Measurements from ENCODE around the gene PKDCC.

PKDCC gene

GRCh38 chr2:42085706-42086487 lies 38.1 kb downstream of the PKDCC start:
- no peak overlapping the region for H3K4me3 ChIP-seq (ENCODE audit: low read depth in 1 of 5, low read length in 5 of 5)
- H3K9ac ChIP-seq (ENCODE audit: low read length in 5 of 5): no peak overlapping the region
- H3K27ac ChIP-seq (ENCODE audit: low read depth, low read length): no peak overlapping the region
- no peaks in the 10 kb centered on the region for H3K36me3 ChIP-seq (ENCODE audit: control insufficient read depth in 5 of 5, insufficient read depth in 5 of 5, low read length in 5 of 5)
- H3K4me1 ChIP-seq (ENCODE audit: control insufficient read depth in 5 of 5, insufficient read depth in 5 of 5, low read length in 5 of 5): peaks cover 0 to 15% (median 4%) of the 10 kb centered on the region in 5 donors
- H3K27me3 ChIP-seq (ENCODE audit: control insufficient read depth in 5 of 5, insufficient read depth in 4 of 5, low read length in 5 of 5): no peaks in the 10 kb centered on the region
- H3K9me3 ChIP-seq (ENCODE audit: control insufficient read depth in 5 of 5, low read length in 5 of 5): no peaks in the 10 kb centered on the region

- H3K36me3 ChIP-seq (ENCODE audit: control insufficient read depth in 5 of 5, insufficient read depth in 5 of 5, low read length in 5 of 5): no peaks in the 10 kb centered on the region
- H3K27me3 ChIP-seq (ENCODE audit: control insufficient read depth in 5 of 5, insufficient read depth in 4 of 5, low read length in 5 of 5): no peaks in the 10 kb centered on the region
- no peak overlapping the region for H3K9ac ChIP-seq (ENCODE audit: low read length in 5 of 5)
- H3K27ac ChIP-seq (ENCODE audit: low read depth, low read length): no peak overlapping the region
- H3K4me3 ChIP-seq (ENCODE audit: low read depth in 1 of 5, low read length in 5 of 5): no peak overlapping the region
- peaks cover 0 to 17% (median 4%) of the 10 kb centered on the region in 5 donors for H3K4me1 ChIP-seq (ENCODE audit: control insufficient read depth in 5 of 5, insufficient read depth in 5 of 5, low read length in 5 of 5)
- no peaks in the 10 kb centered on the region for H3K9me3 ChIP-seq (ENCODE audit: control insufficient read depth in 5 of 5, low read length in 5 of 5)
Measured at GRCh38 chr2:42086500-42086953, 38.7 kb downstream of the PKDCC start.

GRCh38 chr2:42087137-42087856 lies 39.5 kb downstream of the PKDCC start:
- no peaks in the 10 kb centered on the region for H3K9me3 ChIP-seq (ENCODE audit: control insufficient read depth in 5 of 5, low read length in 5 of 5)
- H3K36me3 ChIP-seq (ENCODE audit: control insufficient read depth in 5 of 5, insufficient read depth in 5 of 5, low read length in 5 of 5): no peaks in the 10 kb centered on the region
- peaks cover 2 to 24% (median 4%) of the 10 kb centered on the region in 5 donors for H3K4me1 ChIP-seq (ENCODE audit: control insufficient read depth in 5 of 5, insufficient read depth in 5 of 5, low read length in 5 of 5)
- H3K27ac ChIP-seq (ENCODE audit: low read depth, low read length): no peak overlapping the region
- H3K4me3 ChIP-seq (ENCODE audit: low read depth in 1 of 5, low read length in 5 of 5): no peak overlapping the region
- H3K9ac ChIP-seq (ENCODE audit: low read length in 5 of 5): no peak overlapping the region
- no peaks in the 10 kb centered on the region for H3K27me3 ChIP-seq (ENCODE audit: control insufficient read depth in 5 of 5, insufficient read depth in 4 of 5, low read length in 5 of 5)

DNA sequence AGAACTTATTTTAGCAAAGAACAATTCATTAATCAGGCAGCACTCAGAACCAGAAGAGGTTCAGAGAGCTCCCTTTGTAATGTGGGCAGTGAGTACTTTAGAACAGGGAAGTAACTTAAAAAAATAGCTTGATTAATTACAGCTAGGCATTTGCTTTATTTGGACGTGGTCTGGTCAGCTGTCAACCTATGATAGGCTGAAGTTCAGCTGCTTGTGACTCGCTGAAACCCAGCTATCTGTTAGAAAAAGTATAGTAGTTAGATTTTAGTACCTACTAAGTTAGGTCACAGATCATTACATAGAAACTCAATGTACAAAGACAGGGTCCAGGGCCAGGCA lies 40.0 kb downstream of the PKDCC start:
- Histone ChIP-seq H3K27ac (ENCODE audit: low read depth, low read length) (no peak overlapping the region), H3K9me3 (ENCODE audit: control insufficient read depth in 5 of 5, low read length in 5 of 5) (no peaks in the 10 kb centered on the region), H3K27me3 (ENCODE audit: control insufficient read depth in 5 of 5, insufficient read depth in 4 of 5, low read length in 5 of 5) (no peaks in the 10 kb centered on the region), H3K36me3 (ENCODE audit: control insufficient read depth in 5 of 5, insufficient read depth in 5 of 5, low read length in 5 of 5) (no peaks in the 10 kb centered on the region), H3K4me1 (ENCODE audit: control insufficient read depth in 5 of 5, insufficient read depth in 5 of 5, low read length in 5 of 5) (peaks cover 2 to 29% (median 4%) of the 10 kb centered on the region in 5 donors), H3K9ac (ENCODE audit: low read length in 5 of 5) (no peak overlapping the region), H3K4me3 (ENCODE audit: low read depth in 1 of 5, low read length in 5 of 5) (no peak overlapping the region)

- H3K36me3 ChIP-seq (ENCODE audit: control insufficient read depth in 5 of 5, insufficient read depth in 5 of 5, low read length in 5 of 5): no peaks in the 10 kb centered on the region
- H3K4me3 ChIP-seq (ENCODE audit: low read depth in 1 of 5, low read length in 5 of 5): no peak overlapping the region
- peaks cover 0 to 32% (median 2%) of the 10 kb centered on the region in 5 donors for H3K4me1 ChIP-seq (ENCODE audit: control insufficient read depth in 5 of 5, insufficient read depth in 5 of 5, low read length in 5 of 5)
- H3K9ac ChIP-seq (ENCODE audit: low read length in 5 of 5): no peak overlapping the region
- no peaks in the 10 kb centered on the region for H3K27me3 ChIP-seq (ENCODE audit: control insufficient read depth in 5 of 5, insufficient read depth in 4 of 5, low read length in 5 of 5)
- H3K9me3 ChIP-seq (ENCODE audit: control insufficient read depth in 5 of 5, low read length in 5 of 5): no peaks in the 10 kb centered on the region
- no peak overlapping the region for H3K27ac ChIP-seq (ENCODE audit: low read depth, low read length)
Measured at GRCh38 chr2:42089340-42089925, 41.6 kb downstream of the PKDCC start.

- no peaks in the 10 kb centered on the region for H3K27me3 ChIP-seq (ENCODE audit: control insufficient read depth in 5 of 5, insufficient read depth in 4 of 5, low read length in 5 of 5)
- peaks cover 0 to 32% (median 2%) of the 10 kb centered on the region in 5 donors for H3K4me1 ChIP-seq (ENCODE audit: control insufficient read depth in 5 of 5, insufficient read depth in 5 of 5, low read length in 5 of 5)
- no peak overlapping the region for H3K9ac ChIP-seq (ENCODE audit: low read length in 5 of 5)
- no peak overlapping the region for H3K27ac ChIP-seq (ENCODE audit: low read depth, low read length)
- no peaks in the 10 kb centered on the region for H3K9me3 ChIP-seq (ENCODE audit: control insufficient read depth in 5 of 5, low read length in 5 of 5)
- H3K4me3 ChIP-seq (ENCODE audit: low read depth in 1 of 5, low read length in 5 of 5): no peak overlapping the region
- H3K36me3 ChIP-seq (ENCODE audit: control insufficient read depth in 5 of 5, insufficient read depth in 5 of 5, low read length in 5 of 5): no peaks in the 10 kb centered on the region
Measured at GRCh38 chr2:42090216-42090615, 42.4 kb downstream of the PKDCC start.

GRCh38 chr2:42091671-42092070 lies 43.9 kb downstream of the PKDCC start:
- Histone ChIP-seq H3K9me3 (ENCODE audit: control insufficient read depth in 5 of 5, low read length in 5 of 5) (no peaks in the 10 kb centered on the region), H3K27me3 (ENCODE audit: control insufficient read depth in 5 of 5, insufficient read depth in 4 of 5, low read length in 5 of 5) (no peaks in the 10 kb centered on the region), H3K4me1 (ENCODE audit: control insufficient read depth in 5 of 5, insufficient read depth in 5 of 5, low read length in 5 of 5) (peaks cover under 1 to 19% (median 2%) of the 10 kb centered on the region in 5 donors), H3K27ac (ENCODE audit: low read depth, low read length) (no peak overlapping the region), H3K4me3 (ENCODE audit: low read depth in 1 of 5, low read length in 5 of 5) (no peak overlapping the region), H3K9ac (ENCODE audit: low read length in 5 of 5) (no peak overlapping the region), H3K36me3 (ENCODE audit: control insufficient read depth in 5 of 5, insufficient read depth in 5 of 5, low read length in 5 of 5) (no peaks in the 10 kb centered on the region)

- no peak overlapping the region for H3K27ac ChIP-seq (ENCODE audit: low read depth, low read length)
- peaks cover 2 to 24% (median 7%) of the 10 kb centered on the region in 5 donors for H3K4me1 ChIP-seq (ENCODE audit: control insufficient read depth in 5 of 5, insufficient read depth in 5 of 5, low read length in 5 of 5)
- no peaks in the 10 kb centered on the region for H3K27me3 ChIP-seq (ENCODE audit: control insufficient read depth in 5 of 5, insufficient read depth in 4 of 5, low read length in 5 of 5)
- no peaks in the 10 kb centered on the region for H3K9me3 ChIP-seq (ENCODE audit: control insufficient read depth in 5 of 5, low read length in 5 of 5)
- no peak overlapping the region for H3K9ac ChIP-seq (ENCODE audit: low read length in 5 of 5)
- no peaks in the 10 kb centered on the region for H3K36me3 ChIP-seq (ENCODE audit: control insufficient read depth in 5 of 5, insufficient read depth in 5 of 5, low read length in 5 of 5)
- H3K4me3 ChIP-seq (ENCODE audit: low read depth in 1 of 5, low read length in 5 of 5): no peak overlapping the region
Measured at GRCh38 chr2:42092084-42092996, 44.5 kb downstream of the PKDCC start.

GRCh38 chr2:42094114-42094513 lies 46.3 kb downstream of the PKDCC start:
- Histone ChIP-seq H3K36me3 (ENCODE audit: control insufficient read depth in 5 of 5, insufficient read depth in 5 of 5, low read length in 5 of 5) (no peaks in the 10 kb centered on the region), H3K4me1 (ENCODE audit: control insufficient read depth in 5 of 5, insufficient read depth in 5 of 5, low read length in 5 of 5) (peaks cover 10 to 41% (median 21%) of the 10 kb centered on the region in 5 donors), H3K9me3 (ENCODE audit: control insufficient read depth in 5 of 5, low read length in 5 of 5) (no peaks in the 10 kb centered on the region), H3K27me3 (ENCODE audit: control insufficient read depth in 5 of 5, insufficient read depth in 4 of 5, low read length in 5 of 5) (no peaks in the 10 kb centered on the region), H3K9ac (ENCODE audit: low read length in 5 of 5) (no peak overlapping the region), H3K4me3 (ENCODE audit: low read depth in 1 of 5, low read length in 5 of 5) (no peak overlapping the region), H3K27ac (ENCODE audit: low read depth, low read length) (no peak overlapping the region)
